Choroid plexus epithelial cell (primary cell): ENCODE data around the gene PADI2.

Experiments used
- DNase-seq: peaks from one replicate; pipeline ENCODE4 v3.0.0-alpha.2; 2010; ENCODE audit warnings: low read depth
- H3K4me3 ChIP-seq: 2 replicates; pipeline ENCODE4 v1.5.1; 2011; ENCODE audit warnings: low read depth, mild to moderate bottlenecking, control low read depth, low read length, moderate library complexity
- TF ChIP-seq, protein P1 (sequence below): conservative IDR thresholded peaks from 2 replicates; pipeline ENCODE4 v1.5.1; 2011; ENCODE audit warnings: low read depth, mild to moderate bottlenecking, control low read depth, inconsistent platforms, low read length, moderate library complexity

PADI2 gene

DNA sequence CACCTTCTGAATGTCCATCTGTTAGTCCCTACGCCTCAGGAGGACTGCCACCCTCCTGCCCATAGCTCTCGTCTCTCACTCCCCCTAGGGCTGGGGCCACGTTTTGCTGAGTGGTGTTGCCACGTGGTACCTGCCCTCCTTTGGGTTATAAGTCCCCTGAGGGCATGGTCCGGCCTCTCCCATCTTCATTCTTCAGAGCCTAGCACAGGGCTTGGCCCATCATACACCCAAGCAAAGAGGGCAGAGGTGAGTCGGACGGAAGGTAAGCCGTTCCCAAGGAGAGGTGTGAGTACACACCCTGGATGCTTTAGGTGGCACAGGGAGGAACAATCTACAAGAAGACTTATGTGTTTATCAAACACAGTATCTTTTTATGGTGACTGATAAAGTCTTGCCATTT lies 10.9 kb downstream of the PADI2 start:
- H3K4me3 ChIP-seq: no peak overlapping the region
- TF ChIP-seq, protein P1, sequence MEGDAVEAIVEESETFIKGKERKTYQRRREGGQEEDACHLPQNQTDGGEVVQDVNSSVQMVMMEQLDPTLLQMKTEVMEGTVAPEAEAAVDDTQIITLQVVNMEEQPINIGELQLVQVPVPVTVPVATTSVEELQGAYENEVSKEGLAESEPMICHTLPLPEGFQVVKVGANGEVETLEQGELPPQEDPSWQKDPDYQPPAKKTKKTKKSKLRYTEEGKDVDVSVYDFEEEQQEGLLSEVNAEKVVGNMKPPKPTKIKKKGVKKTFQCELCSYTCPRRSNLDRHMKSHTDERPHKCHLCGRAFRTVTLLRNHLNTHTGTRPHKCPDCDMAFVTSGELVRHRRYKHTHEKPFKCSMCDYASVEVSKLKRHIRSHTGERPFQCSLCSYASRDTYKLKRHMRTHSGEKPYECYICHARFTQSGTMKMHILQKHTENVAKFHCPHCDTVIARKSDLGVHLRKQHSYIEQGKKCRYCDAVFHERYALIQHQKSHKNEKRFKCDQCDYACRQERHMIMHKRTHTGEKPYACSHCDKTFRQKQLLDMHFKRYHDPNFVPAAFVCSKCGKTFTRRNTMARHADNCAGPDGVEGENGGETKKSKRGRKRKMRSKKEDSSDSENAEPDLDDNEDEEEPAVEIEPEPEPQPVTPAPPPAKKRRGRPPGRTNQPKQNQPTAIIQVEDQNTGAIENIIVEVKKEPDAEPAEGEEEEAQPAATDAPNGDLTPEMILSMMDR: no peak
- DNase-seq: no peak

DNA sequence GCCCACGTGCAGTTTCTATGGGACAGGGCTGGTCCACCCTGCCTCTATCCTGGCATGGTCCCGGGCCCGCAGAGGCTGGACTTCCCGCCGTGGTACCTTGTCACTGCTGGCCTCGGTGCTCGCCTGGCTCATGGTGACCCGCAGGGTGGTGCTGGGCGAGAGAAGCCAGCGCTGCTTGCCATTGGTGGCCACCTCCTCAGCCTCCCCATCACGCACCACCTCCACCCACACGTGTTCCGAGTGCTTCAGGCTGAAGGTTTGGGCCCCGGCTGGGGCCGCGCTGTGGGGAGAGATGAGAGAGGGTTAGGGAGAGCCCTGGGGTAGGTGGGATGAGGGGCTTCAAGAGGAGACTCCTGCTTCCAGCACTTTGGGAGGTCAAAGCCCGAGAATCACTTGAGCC lies 14.5 kb downstream of the PADI2 start:
- TF ChIP-seq, protein P1: no peak
- no peak for DNase-seq
- H3K4me3 ChIP-seq: no peak overlapping the region

DNA sequence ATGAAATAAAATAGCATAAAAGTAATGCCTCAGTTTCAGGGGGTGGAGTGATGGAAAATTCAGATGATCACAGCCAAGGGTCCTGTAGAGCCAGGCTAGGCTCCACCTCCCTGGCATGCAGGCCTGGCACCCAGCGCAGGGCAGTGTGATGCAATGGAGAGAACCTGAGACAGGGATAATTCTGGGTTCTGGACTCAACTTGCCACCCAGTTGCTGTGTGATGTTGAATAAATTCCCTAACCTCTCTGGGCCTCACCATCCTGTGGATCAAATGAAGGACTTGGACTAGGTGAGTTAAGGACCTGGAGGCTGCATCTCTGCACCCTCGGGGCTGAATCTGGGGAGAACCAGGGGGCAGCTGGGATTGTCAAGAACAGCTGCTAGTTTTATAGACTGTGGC lies 17.0 kb downstream of the PADI2 start:
- TF ChIP-seq, protein P1: no peak
- DNase-seq: no peak
- no peak overlapping the region for H3K4me3 ChIP-seq

DNA sequence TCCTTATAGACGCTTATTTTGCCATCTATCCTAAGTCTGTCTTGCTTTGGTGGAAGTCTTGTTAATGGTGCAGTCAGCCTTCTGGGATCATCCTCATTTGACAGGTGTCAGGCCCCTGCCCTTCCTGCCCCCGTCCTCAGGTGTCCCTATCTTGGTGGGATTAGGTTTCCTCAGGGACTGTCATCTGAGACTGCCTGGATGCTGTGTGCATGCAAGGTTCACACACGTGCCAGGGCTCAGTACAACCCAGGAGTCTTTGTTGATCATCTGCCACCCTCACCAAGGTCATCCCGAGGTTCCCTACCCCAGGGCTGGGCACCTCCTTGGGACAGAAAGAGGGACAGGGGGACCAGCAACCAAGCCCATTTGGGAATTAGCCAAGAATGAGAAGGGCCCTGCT lies 18.0 kb downstream of the PADI2 start:
- no peak for DNase-seq
- H3K4me3 ChIP-seq: no peak overlapping the region
- TF ChIP-seq, protein P1: no peak

DNA sequence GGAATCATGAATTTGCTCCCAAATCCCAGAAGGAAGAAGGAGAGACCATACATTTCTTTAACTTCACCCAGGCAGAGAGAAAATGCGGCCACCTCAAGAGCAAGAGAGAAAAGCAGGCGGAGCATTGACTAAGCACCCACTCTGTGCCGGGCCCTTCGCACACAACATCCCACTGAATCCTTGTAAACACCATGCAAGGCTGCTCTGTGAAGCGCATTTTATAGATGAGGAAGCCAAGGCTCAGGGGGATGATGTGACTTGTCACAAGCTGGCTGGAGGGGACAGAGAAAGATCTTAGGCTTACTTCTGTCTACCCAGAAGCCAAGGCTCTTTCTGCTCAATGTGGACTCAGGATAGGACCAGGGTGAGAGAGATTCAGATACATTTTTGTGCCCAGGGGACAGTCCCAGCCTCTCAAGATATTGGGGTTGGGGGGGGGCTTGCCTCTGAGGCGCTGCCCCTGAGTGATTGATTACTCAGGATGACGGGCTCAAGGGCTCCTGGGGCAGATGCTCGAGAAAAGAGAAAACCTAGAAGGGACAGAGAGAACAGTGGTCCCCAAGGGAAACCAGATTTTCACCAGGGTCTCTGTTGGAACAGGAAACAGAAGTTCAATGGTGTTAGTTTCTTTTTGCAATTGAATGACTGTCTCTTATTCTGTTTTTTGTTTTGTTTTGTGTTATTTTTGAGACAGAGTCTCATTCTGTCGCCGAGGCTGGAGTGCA lies 19.5 kb downstream of the PADI2 start:
- DNase-seq: no peak
- no peak overlapping the region for H3K4me3 ChIP-seq
- TF ChIP-seq, protein P1: no peak

DNA sequence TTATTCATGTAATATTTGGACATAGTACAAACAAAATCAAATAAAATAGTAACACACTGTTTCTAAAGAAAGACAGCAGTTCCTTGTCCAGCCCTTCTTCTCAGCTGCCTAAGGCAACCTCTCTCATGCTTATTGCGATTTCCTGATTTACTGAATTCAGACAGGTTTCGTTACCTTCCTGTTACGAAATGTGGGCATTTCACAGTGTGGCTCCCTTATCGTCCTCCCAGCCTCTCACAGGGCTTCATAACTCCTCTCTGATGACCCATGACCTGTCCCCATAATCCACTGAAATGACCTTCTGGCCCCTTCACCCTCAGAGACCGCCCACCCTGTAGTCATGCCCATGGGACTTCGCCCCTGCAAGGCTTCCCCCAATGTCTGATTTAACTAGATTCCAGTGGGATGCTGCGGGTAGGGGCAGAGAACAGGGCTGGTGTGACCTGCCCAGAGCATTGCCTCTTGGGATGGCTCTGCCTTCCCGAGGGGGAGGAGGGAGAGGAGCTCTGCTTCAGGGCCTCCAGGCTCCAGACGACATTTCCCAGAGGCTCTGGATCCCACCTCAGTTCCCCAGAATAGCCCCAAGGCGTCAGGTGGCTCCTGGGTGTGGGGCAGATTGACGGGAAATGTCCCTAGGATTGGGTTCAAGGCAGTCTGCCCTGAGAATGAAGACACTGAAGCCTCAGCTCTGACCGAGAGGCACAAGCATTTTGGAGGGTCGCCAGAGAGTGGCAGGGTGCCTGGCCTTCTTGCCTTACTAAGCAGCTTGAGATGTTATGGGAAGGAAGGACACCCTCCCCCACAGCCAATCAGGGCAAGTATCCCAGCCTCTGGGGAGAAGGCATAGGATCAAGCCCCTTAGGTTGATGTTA lies 20.6 kb downstream of the PADI2 start:
- TF ChIP-seq, protein P1: no peak
- H3K4me3 ChIP-seq: no peak overlapping the region
- peak; percentile 16 for DNase-seq
